Measurements from ENCODE around the gene PKHD1.
"Not testable (repeated sequence)": the region's sequence is repeated elsewhere in the genome, so short reads cannot be mapped to it uniquely, and the experiment has no call there.

PKHD1 gene

DNA sequence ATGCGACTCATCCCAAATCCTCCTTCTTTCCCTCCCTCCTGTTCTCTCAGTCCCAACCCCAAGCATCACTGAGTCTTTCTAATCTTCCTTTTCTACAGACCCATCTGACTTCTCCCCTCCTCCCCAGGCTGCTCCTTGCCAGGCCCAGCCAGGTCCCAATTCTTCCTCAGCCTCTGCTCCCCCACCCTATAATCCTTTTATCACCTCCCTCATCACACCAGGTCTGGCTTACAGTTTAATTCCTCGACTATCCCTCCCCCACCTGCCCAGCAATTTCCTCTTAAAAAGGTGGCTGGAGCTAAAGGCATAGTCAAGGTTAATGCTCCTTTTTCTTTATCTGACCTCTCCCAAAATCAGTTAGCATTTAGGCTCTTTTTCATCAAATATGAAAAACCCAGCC lies 147.7 kb downstream of the PKHD1 start:
- not testable (repeated sequence) for H3K36me3 ChIP-seq (ENCODE audit: control insufficient read depth, low read depth, low read length); H3K9ac ChIP-seq (ENCODE audit: low read length); H3K27ac ChIP-seq (ENCODE audit: low read length); H3K27me3 ChIP-seq (ENCODE audit: control insufficient read depth, insufficient read depth, low read length); H3K9me3 ChIP-seq (ENCODE audit: control insufficient read depth, low read depth, low read length); H3K4me3 ChIP-seq (ENCODE audit: low read length)
- peaks cover 13% of the 10 kb centered on the region for H3K4me1 ChIP-seq (ENCODE audit: control insufficient read depth, low read depth, low read length)

DNA sequence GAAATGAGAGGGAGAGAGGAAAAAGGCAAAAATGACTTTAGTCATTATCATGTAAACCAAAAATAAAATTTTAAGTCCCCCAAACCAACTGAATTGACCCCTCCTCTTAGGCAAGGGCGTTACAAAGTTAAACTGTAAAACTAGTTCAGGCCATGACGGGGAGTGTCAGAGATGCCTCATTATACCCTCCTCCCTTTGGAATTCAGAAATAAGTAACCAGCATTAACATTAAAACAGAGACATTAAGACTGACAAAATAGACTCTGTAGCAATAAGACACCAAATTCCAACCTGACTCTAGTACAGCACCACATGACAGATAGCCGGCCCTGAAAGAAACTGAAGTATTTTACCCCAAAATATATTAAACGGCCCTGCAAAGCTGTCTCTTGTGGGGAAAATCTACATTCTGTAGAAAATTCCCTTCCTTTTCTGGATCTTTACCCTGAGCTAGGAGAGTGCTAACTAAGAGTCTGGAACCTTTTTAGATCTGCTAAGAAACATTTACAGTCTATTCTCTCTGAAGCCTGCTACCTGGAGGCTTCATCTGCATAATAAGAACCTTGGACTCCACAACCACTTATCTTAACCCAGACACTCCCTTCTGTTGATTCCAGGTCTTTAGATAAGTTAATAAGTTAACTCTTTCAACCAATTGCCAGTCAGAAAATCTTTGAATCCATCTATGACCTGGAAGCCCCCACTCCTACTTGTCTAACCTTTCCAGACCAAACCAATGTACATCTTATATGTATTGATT lies 150.7 kb downstream of the PKHD1 start:
- Histone ChIP-seq H3K27me3 (ENCODE audit: control insufficient read depth, insufficient read depth, low read length) (no peaks in the 10 kb centered on the region), H3K4me1 (ENCODE audit: control insufficient read depth, low read depth, low read length) (peaks cover 25% of the 10 kb centered on the region), H3K9me3 (ENCODE audit: control insufficient read depth, low read depth, low read length) (no peaks in the 10 kb centered on the region), H3K4me3 (ENCODE audit: low read length) (no peak overlapping the region), H3K9ac (ENCODE audit: low read length) (no peak overlapping the region), H3K27ac (ENCODE audit: low read length) (no peak overlapping the region), H3K36me3 (ENCODE audit: control insufficient read depth, low read depth, low read length) (no peaks in the 10 kb centered on the region)

GRCh38 chr6:51934098-51934497 lies 153.3 kb downstream of the PKHD1 start:
- no peak overlapping the region for H3K4me3 ChIP-seq (ENCODE audit: low read length)
- no peaks in the 10 kb centered on the region for H3K36me3 ChIP-seq (ENCODE audit: control insufficient read depth, low read depth, low read length)
- no peak overlapping the region for H3K9ac ChIP-seq (ENCODE audit: low read length)
- no peak overlapping the region for H3K27ac ChIP-seq (ENCODE audit: low read length)
- no peaks in the 10 kb centered on the region for H3K9me3 ChIP-seq (ENCODE audit: control insufficient read depth, low read depth, low read length)
- no peaks in the 10 kb centered on the region for H3K27me3 ChIP-seq (ENCODE audit: control insufficient read depth, insufficient read depth, low read length)
- H3K4me1 ChIP-seq (ENCODE audit: control insufficient read depth, low read depth, low read length): peaks cover 25% of the 10 kb centered on the region

- Histone ChIP-seq H3K27me3 (ENCODE audit: control insufficient read depth, insufficient read depth, low read length) (no peaks in the 10 kb centered on the region), H3K9ac (ENCODE audit: low read length) (no peak overlapping the region), H3K9me3 (ENCODE audit: control insufficient read depth, low read depth, low read length) (no peaks in the 10 kb centered on the region), H3K27ac (ENCODE audit: low read length) (no peak overlapping the region), H3K36me3 (ENCODE audit: control insufficient read depth, low read depth, low read length) (no peaks in the 10 kb centered on the region), H3K4me1 (ENCODE audit: control insufficient read depth, low read depth, low read length) (peaks cover 25% of the 10 kb centered on the region), H3K4me3 (ENCODE audit: low read length) (no peak overlapping the region)
Observed at GRCh38 chr6:51932956-51933355, 154.5 kb downstream of the PKHD1 start.

DNA sequence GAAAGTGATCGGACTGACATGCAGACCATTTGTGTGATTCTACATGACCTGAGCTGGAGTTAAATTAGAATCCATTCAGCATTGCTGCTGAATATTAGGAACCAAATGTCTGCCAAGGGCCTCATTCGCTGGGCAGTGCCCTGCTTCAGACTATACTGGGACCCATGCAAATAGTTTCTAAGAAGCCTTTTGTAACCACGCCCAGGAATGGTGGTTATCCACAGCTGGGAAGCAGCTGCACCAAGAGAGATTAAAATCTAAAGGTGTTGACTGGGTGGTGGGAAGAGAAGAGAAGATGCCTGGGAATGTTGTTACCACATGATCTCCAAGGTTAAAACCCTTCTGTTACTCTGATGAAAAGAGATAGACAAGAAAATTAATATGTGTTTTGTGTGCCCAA lies 156.8 kb downstream of the PKHD1 start:
- no peak overlapping the region for H3K27ac ChIP-seq (ENCODE audit: low read length)
- H3K36me3 ChIP-seq (ENCODE audit: control insufficient read depth, low read depth, low read length): no peaks in the 10 kb centered on the region
- no peak overlapping the region for H3K4me3 ChIP-seq (ENCODE audit: low read length)
- H3K4me1 ChIP-seq (ENCODE audit: control insufficient read depth, low read depth, low read length): peaks cover 12% of the 10 kb centered on the region
- H3K9ac ChIP-seq (ENCODE audit: low read length): no peak overlapping the region
- H3K27me3 ChIP-seq (ENCODE audit: control insufficient read depth, insufficient read depth, low read length): no peaks in the 10 kb centered on the region
- H3K9me3 ChIP-seq (ENCODE audit: control insufficient read depth, low read depth, low read length): no peaks in the 10 kb centered on the region

DNA sequence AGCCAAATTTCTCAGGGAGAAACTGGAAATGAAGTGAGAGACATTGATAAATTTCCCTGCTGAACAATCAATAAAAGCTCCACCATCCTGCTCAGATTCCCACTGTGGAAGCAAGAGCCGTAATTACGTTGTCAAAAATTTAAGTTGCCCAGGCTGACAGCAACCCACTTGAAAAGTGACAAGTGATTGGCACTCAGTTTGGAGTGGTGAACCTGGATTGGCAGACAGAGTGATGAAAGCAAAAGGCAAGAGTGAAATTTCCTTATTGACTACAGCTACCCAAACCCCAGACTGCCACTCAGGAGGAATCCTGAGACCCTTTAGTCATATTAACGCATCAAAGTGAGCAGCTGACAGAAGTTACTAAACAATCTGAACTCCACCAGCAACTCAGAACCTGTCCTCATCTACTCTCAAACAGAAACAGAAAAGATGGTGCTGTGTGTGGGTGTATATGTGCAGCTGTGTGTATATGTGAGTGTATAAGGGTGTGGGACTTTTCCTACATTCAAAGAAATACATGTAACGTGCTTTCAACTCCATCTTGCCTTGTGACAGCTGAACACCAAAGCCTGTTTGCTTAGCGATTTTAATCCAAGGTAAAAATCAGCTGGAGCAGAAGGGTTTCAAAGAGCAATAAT lies 157.4 kb downstream of the PKHD1 start:
- Histone ChIP-seq H3K4me3 (ENCODE audit: low read length) (no peak overlapping the region), H3K4me1 (ENCODE audit: control insufficient read depth, low read depth, low read length) (peaks cover 12% of the 10 kb centered on the region), H3K27ac (ENCODE audit: low read length) (no peak overlapping the region), H3K9ac (ENCODE audit: low read length) (no peak overlapping the region), H3K27me3 (ENCODE audit: control insufficient read depth, insufficient read depth, low read length) (no peaks in the 10 kb centered on the region), H3K36me3 (ENCODE audit: control insufficient read depth, low read depth, low read length) (no peaks in the 10 kb centered on the region), H3K9me3 (ENCODE audit: control insufficient read depth, low read depth, low read length) (no peaks in the 10 kb centered on the region)

DNA sequence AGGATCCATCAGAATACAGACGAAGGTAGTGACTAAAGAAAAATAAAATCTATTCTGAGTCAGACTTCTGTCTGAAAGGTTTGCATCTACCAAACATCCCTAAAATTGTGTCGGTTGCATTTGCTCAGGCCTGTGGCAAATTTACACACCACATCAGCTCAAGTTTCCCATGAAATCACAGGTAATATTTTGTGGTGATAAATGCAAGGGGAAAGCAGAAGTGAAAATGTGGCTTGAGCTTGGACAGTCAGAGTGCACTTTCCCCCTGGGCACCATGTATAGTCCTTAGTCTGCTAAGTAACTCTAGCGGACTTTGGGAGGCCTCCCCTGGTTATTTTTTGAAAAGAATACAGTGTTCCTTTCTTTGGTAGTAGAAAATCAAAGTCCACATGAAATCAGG lies 159.1 kb downstream of the PKHD1 start:
- no peak overlapping the region for H3K4me3 ChIP-seq (ENCODE audit: low read length)
- no peak overlapping the region for H3K27ac ChIP-seq (ENCODE audit: low read length)
- H3K4me1 ChIP-seq (ENCODE audit: control insufficient read depth, low read depth, low read length): no peaks in the 10 kb centered on the region
- no peaks in the 10 kb centered on the region for H3K36me3 ChIP-seq (ENCODE audit: control insufficient read depth, low read depth, low read length)
- H3K9me3 ChIP-seq (ENCODE audit: control insufficient read depth, low read depth, low read length): peaks cover 4% of the 10 kb centered on the region
- no peak overlapping the region for H3K9ac ChIP-seq (ENCODE audit: low read length)
- no peaks in the 10 kb centered on the region for H3K27me3 ChIP-seq (ENCODE audit: control insufficient read depth, insufficient read depth, low read length)

- Histone ChIP-seq H3K9me3 (ENCODE audit: control insufficient read depth, low read depth, low read length) (peaks cover 13% of the 10 kb centered on the region), H3K36me3 (ENCODE audit: control insufficient read depth, low read depth, low read length) (no peaks in the 10 kb centered on the region), H3K27ac (ENCODE audit: low read length) (no peak overlapping the region), H3K4me3 (ENCODE audit: low read length) (no peak overlapping the region), H3K4me1 (ENCODE audit: control insufficient read depth, low read depth, low read length) (no peaks in the 10 kb centered on the region), H3K9ac (ENCODE audit: low read length) (no peak overlapping the region), H3K27me3 (ENCODE audit: control insufficient read depth, insufficient read depth, low read length) (no peaks in the 10 kb centered on the region)
Observed at GRCh38 chr6:51927450-51927849, 160.0 kb downstream of the PKHD1 start.

DNA sequence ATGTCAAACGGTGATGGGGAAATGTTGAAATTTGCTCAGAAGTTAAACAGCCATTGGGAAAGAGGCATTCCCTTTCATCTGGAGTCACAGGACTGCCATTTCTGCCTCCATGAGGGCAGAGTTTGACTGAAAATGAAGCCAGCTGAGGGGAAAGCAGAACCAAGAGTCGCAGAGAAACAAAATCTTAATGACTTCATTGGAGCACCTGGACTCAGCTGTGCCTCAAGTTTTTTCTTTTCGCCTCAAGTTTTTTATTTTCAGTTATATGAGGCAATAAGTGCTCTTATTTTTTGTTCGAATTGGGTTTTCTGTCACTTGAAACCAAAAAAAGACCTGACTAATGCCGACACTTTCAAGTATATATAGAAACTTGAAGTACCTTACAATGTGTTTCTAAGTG lies 161.3 kb downstream of the PKHD1 start:
- Histone ChIP-seq H3K36me3 (ENCODE audit: control insufficient read depth, low read depth, low read length) (no peaks in the 10 kb centered on the region), H3K27ac (ENCODE audit: low read length) (no peak overlapping the region), H3K4me1 (ENCODE audit: control insufficient read depth, low read depth, low read length) (no peaks in the 10 kb centered on the region), H3K4me3 (ENCODE audit: low read length) (no peak overlapping the region), H3K9ac (ENCODE audit: low read length) (no peak overlapping the region), H3K27me3 (ENCODE audit: control insufficient read depth, insufficient read depth, low read length) (no peaks in the 10 kb centered on the region), H3K9me3 (ENCODE audit: control insufficient read depth, low read depth, low read length) (peaks cover 15% of the 10 kb centered on the region)

DNA sequence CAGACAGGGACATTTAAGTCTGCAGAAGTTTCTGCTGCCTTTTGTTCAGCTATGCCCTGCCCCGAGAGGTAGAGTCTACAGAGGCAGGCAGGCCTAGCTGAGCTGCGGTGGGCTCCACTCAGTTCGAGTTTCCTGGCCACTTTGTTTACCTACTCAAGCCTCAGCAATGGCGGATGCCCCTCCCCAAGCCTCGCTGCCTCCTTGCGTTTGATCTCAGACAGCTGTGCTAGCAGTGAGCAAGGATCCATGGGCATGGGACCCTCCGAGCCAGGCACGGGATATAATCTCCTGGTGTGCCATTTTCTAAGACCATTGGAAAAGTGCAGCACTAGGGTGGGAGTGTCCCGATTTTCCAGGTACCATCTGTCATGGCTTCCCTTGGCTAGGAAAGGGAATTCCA lies 164.9 kb downstream of the PKHD1 start:
- not testable (repeated sequence) for H3K36me3 ChIP-seq (ENCODE audit: control insufficient read depth, low read depth, low read length)

DNA sequence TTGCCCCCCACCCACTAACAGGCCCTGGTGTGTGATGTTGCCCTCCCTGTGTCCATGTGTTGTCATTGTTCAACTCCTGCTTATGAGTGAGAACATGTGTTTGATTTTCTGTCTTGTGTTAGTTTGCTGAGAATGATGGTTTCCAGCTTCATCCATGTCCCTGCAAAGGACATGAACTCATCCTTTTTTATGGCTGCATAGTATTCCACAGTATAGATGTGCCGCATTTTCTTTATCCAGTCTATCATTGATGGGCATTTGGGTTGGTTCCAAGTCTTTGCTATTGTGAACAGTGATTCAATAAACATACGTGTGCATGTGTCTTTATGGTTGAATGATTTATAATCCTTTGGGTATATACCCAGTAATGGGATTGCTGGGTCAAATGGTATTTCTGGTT lies 169.1 kb downstream of the PKHD1 start:
- H3K4me3 ChIP-seq (ENCODE audit: low read length); H3K27ac ChIP-seq (ENCODE audit: low read length); H3K36me3 ChIP-seq (ENCODE audit: control insufficient read depth, low read depth, low read length); H3K27me3 ChIP-seq (ENCODE audit: control insufficient read depth, insufficient read depth, low read length); H3K9ac ChIP-seq (ENCODE audit: low read length); H3K4me1 ChIP-seq (ENCODE audit: control insufficient read depth, low read depth, low read length): not testable (repeated sequence)
- peaks cover 11% of the 10 kb centered on the region for H3K9me3 ChIP-seq (ENCODE audit: control insufficient read depth, low read depth, low read length)

More for the DNA sequence above, 164.9 kb downstream of the PKHD1 start:
- not testable (repeated sequence) for H3K4me1 ChIP-seq (ENCODE audit: control insufficient read depth, low read depth, low read length); H3K9ac ChIP-seq (ENCODE audit: low read length); H3K4me3 ChIP-seq (ENCODE audit: low read length); H3K27me3 ChIP-seq (ENCODE audit: control insufficient read depth, insufficient read depth, low read length); H3K27ac ChIP-seq (ENCODE audit: low read length)
- peaks cover 15% of the 10 kb centered on the region for H3K9me3 ChIP-seq (ENCODE audit: control insufficient read depth, low read depth, low read length)

DNA sequence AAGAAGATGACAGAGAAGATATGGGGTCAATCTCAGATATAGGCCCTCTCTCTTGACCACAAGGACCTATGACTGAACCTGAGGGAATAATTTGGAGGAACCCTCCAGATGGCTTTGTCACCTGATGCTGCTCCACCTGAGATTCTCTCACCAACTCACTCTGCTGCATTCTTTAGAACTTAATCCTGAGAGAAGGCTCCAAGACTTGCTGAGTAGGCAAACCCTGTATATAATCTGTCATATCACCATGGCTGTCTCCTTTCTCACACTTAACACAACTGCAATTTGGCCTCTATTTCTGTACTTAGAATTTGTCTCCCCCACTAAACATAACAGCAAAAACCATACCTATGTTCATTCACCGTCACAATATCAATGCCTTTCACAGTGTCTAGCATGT lies 172.3 kb downstream of the PKHD1 start:
- Histone ChIP-seq H3K4me1 (ENCODE audit: control insufficient read depth, low read depth, low read length) (no peaks in the 10 kb centered on the region), H3K36me3 (ENCODE audit: control insufficient read depth, low read depth, low read length) (no peaks in the 10 kb centered on the region), H3K9ac (ENCODE audit: low read length) (no peak overlapping the region), H3K9me3 (ENCODE audit: control insufficient read depth, low read depth, low read length) (no peaks in the 10 kb centered on the region), H3K4me3 (ENCODE audit: low read length) (no peak overlapping the region), H3K27me3 (ENCODE audit: control insufficient read depth, insufficient read depth, low read length) (no peaks in the 10 kb centered on the region), H3K27ac (ENCODE audit: low read length) (no peak overlapping the region)

Data from iPS-18a (cell line).